GM19397 (cell line): Measurements from ENCODE around the gene LYPLA2.
"Not testable (repeated sequence)": the region's sequence is repeated elsewhere in the genome, so short reads cannot be mapped to it uniquely, and the experiment has no call there.

Source experiments
- ATAC-seq: cut with Tn5 transposase; IDR thresholded peaks from one replicate; pipeline ENCODE4 v1.9.1; 2021; ENCODE audit warnings: mild to moderate bottlenecking, moderate library complexity; ENCODE audit not compliant: unreplicated experiment

The LYPLA2 gene

GRCh38 chr1:23777979-23778814 is 12.7 kb upstream of the LYPLA2 start, which contains the start of gene PITHD1:
Gene PITHD1, plus strand, starts transcription at chr1:23778418. Its CDS starts 98 bp downstream, at chr1:23778516.
- peak; percentile 63 for ATAC-seq

GRCh38 chr1:23779826-23780371 is 11.0 kb upstream of the LYPLA2 start:
- ATAC-seq = no peak

GRCh38 chr1:23783141-23783540 is 7.8 kb upstream of the LYPLA2 start:
- ATAC-seq = not testable (repeated sequence)

DNA sequence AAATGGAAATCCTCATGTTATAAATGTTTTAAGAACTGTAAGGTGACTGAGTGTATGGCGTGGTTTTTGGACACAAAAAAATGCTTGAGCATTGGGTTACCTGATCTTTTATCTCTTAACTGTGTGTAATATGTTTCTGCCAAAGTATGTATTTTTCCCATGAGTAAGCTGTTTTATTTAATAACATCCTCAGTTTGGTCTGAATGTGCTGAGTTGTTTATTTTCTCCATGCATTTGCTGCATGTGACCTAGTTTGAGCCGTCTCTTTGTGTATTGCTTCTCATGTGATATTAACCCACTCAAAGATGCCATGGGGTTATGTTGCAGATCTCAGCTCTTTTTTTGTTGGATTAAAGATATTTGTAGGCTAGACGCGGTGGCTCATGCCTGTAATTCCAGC is 6.1 kb upstream of the LYPLA2 start:
- no peak for ATAC-seq

DNA sequence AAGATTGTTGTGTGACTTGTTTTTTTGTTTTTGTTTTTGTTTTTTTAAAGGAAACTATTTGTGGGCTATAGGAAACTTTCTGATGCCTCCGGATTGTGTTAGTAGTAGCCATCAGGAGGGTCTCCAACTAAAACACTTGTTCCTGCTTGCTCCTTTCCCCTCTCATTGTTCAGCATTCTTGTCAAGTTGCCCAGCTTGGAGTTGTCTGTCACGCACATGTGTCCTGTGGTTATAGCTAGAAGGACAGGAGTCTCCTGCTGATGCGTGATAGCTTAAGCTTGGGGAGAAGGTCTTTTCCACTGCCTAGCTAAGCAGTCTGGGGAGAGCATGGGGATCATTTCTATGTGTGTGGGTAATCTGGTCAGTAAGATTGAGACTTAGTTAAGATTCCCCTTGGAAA is 3.2 kb upstream of the LYPLA2 start:
- no peak for ATAC-seq

DNA sequence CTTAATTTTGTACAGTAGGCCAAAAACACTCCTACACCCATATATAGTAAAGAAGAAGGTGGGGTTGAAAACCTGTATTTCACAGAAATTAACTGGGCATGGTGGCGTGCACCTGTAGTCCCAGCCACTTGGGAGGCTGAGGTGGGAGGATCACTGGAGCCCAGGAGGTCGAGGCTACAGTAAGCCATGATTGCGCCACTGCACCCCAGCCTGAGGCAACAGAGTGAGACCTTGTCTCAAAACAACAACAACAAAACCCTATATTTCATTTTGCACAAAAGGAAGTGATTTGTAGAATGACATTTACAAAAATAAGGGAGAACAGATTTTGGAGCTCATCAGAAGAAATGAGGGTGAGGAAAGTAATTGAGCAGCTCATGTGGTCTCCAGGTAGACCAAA is 2.2 kb upstream of the LYPLA2 start:
- ATAC-seq = no peak

GRCh38 chr1:23791516-23792047 is 637 bp downstream of the LYPLA2 start:
- no peak for ATAC-seq

DNA sequence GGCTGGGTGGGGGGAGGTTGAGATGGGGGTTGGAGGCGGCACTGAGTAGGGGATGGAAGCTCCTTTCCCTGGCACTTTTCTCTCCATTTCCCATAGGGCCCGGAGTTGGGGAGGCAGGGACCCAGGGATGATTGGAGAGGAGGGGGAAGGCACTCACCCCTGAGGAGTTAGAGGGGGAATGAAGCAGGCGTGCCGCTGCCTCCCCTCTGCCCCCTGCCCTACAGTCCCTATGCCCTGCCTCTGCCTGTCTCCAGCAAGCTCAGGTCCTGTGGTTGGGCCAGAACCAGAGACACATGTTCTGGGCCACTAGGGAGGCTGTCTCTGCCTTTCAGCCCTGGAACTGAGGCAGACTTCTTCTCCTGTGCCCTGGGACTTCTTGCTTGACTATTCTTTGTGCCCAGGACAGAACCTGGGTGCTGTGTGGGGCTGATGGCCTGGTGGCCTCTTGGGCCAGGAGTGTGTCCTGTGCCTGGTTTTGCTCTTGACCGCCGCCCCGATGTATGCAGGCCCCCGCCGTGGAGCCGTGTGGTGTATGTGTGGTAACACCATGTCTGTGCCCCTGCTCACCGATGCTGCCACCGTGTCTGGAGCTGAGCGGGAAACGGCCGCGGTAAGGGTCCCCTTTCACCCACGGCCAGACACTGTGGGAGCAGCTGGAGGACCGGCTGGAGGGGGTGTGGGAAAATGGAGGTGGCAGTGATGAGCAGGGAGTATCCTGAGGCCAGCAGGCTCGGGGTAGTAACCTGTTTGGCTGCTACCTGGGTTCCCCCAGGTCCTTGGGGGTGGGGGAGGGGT is 1.4 kb downstream of the LYPLA2 start:
- no peak for ATAC-seq

- ATAC-seq = no peak
These were observed 2.3 kb downstream of the LYPLA2 start for GRCh38 chr1:23793018-23793781.

- no peak for ATAC-seq
These were observed 3.2 kb downstream of the LYPLA2 start for GRCh38 chr1:23793861-23794731.

DNA sequence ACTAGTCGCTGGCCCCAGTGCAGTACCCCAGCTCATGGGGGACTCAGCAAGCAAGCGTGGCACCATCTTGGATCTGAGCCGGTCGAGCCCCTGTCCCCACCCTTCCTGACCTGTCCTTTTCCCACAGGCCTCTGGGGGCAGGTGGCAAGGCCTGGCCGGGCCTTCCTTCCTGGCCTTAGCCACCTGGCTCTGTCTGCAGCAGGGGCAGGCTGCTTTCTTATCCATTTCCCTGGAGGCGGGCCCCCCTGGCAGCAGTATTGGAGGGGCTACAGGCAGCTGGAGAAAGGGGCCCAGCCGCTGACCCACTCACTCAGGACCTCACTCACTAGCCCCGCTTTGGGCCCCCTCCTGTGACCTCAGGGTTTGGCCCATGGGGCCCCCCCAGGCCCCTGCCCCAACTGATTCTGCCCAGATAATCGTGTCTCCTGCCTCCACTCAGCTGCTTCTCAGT is 3.8 kb downstream of the LYPLA2 start:
- not testable (repeated sequence) for ATAC-seq

- ATAC-seq = no peak
These were observed 4.9 kb downstream of the LYPLA2 start for GRCh38 chr1:23795676-23796465.

- ATAC-seq = no peak
These were observed 5.7 kb downstream of the LYPLA2 start for GRCh38 chr1:23796466-23797271.

- ATAC-seq = no peak
These were observed 6.8 kb downstream of the LYPLA2 start for GRCh38 chr1:23797478-23798448.

DNA sequence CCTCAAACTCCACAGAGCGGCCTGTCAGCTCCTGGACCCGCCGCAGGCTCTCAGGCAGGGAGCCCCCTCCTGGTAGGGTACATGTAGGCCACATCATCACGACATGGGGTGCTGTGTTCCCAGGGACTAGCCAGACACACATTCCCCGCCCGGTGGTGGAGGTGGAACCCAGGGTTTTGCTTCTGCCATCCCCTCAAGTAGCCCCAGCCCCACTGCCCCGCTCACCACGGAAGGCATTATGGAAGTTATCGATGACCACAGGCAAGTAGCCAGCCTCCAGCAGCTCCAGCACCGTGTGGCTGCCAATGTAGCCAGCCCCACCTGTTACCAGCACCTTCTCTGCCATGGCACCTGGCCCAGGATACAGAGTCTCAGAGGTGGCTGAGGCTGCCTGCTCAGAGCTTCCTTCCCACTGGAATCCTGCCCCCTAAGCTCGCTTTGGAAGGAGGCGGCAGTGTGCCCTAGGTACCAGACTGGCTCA is 7.8 kb downstream of the LYPLA2 start:
- no peak for ATAC-seq

GRCh38 chr1:23799255-23799569 is 8.3 kb downstream of the LYPLA2 start:
- no peak for ATAC-seq
